ENCODE measurements around the gene RERE. TPM values are rescaled to one million over a fixed set of nuclear protein-coding genes. Genes with fewer than 3 reads are reported as not detected.
A peak's percentile ranks its signal among the peaks of the same experiment; 100 is the strongest.

Gene RERE
- total and polyA plus RNA-seq, 7 donors = 38.8 to 308 (median 99.7) TPM

GRCh38 chr1:8477166-8477982 is 340.1 kb downstream of the RERE start:
- Histone ChIP-seq H3K36me3 (ENCODE audit: insufficient read depth in 1 of 2, low read depth in 1 of 2) (no peaks in the 10 kb centered on the region), H3K9me3 (no peaks in the 10 kb centered on the region), H3K4me3 (no peak overlapping the region), H3K27ac (peak overlapping the region; percentile 14), H3K27me3 (ENCODE audit: insufficient read depth in 3 of 3, low read length in 2 of 3) (no peaks in the 10 kb centered on the region), H3K4me1 (peaks cover 26% of the 10 kb centered on the region)
- WGBS, 3 donors = 69 to 78% (median 70%) methylated on average over 9 of the region's 9 CpGs
- TF ChIP-seq CTCF (IDR thresholded peaks at IDR 0.05) = no peak
- intact Hi-C loops (cut with DNase I) = loop anchor here in 1 of 2 donors (5.0 kb wide), 1 partner anchor 50 kb away; no protein-coding TSS in a partner anchor
- ATAC-seq = no peak
- no peak for DNase-seq

GRCh38 chr1:8476006-8476405 is 341.4 kb downstream of the RERE start:
- Histone ChIP-seq H3K27me3 (ENCODE audit: insufficient read depth in 3 of 3, low read length in 2 of 3) (no peaks in the 10 kb centered on the region), H3K36me3 (ENCODE audit: insufficient read depth in 1 of 2, low read depth in 1 of 2) (no peaks in the 10 kb centered on the region), H3K27ac (no peak overlapping the region), H3K4me3 (no peak overlapping the region), H3K4me1 (peaks cover 26% of the 10 kb centered on the region), H3K9me3 (no peaks in the 10 kb centered on the region)
- no peak for TF ChIP-seq CTCF (IDR thresholded peaks at IDR 0.05)
- intact Hi-C loops (cut with DNase I) = loop anchor here in 1 of 2 donors (5.0 kb wide), 1 partner anchor 51 kb away; no protein-coding TSS in a partner anchor
- ATAC-seq = no peak
- DNase-seq = no peak
- 93 to 97% (median 94%) methylated on average over 3 of the region's 3 CpGs for WGBS, 3 donors

- peak in 3 of 4 donors; percentile 44 to 84 (median 71) for ATAC-seq
- intact Hi-C loops (cut with DNase I) = no loop called here
These were observed 343.1 kb downstream of the RERE start for GRCh38 chr1:8474369-8474768.

GRCh38 chr1:8473891-8474300 is 343.5 kb downstream of the RERE start:
- ATAC-seq (no peak), DNase-seq (no peak)
- Histone ChIP-seq H3K4me1 (peaks cover 26% of the 10 kb centered on the region), H3K9me3 (no peaks in the 10 kb centered on the region), H3K36me3 (ENCODE audit: insufficient read depth in 1 of 2, low read depth in 1 of 2) (no peaks in the 10 kb centered on the region), H3K27me3 (ENCODE audit: insufficient read depth in 3 of 3, low read length in 2 of 3) (no peaks in the 10 kb centered on the region), H3K4me3 (no peak overlapping the region), H3K27ac (no peak overlapping the region)
- no peak for TF ChIP-seq CTCF (IDR thresholded peaks at IDR 0.05)
- intact Hi-C loops (cut with DNase I) = no loop called here
- 70 to 78% (median 74%) methylated on average over 2 of the region's 2 CpGs for WGBS, 3 donors

More at GRCh38 chr1:8474369-8474768, 343.1 kb downstream of the RERE start:
- peaks cover 26% of the 10 kb centered on the region for H3K4me1 ChIP-seq
- H3K27me3 ChIP-seq (ENCODE audit: insufficient read depth in 3 of 3, low read length in 2 of 3) = no peaks in the 10 kb centered on the region
- no peaks in the 10 kb centered on the region for H3K9me3 ChIP-seq
- no peak overlapping the region for H3K4me3 ChIP-seq
- no peak for TF ChIP-seq CTCF (IDR thresholded peaks at IDR 0.05)
- H3K27ac ChIP-seq = no peak overlapping the region
- no peaks in the 10 kb centered on the region for H3K36me3 ChIP-seq (ENCODE audit: insufficient read depth in 1 of 2, low read depth in 1 of 2)
- DNase-seq = no peak
- 29 to 43% (median 34%) methylated on average over 3 of the region's 3 CpGs for WGBS, 3 donors
